GM19438 (cell line): ENCODE results near the gene TNFRSF1A.

Experiments
- ATAC-seq: cut with Tn5 transposase; IDR thresholded peaks from one replicate; pipeline ENCODE4 v1.9.1; 2021; ENCODE audit warnings: low read depth; ENCODE audit not compliant: unreplicated experiment

Gene TNFRSF1A

DNA sequence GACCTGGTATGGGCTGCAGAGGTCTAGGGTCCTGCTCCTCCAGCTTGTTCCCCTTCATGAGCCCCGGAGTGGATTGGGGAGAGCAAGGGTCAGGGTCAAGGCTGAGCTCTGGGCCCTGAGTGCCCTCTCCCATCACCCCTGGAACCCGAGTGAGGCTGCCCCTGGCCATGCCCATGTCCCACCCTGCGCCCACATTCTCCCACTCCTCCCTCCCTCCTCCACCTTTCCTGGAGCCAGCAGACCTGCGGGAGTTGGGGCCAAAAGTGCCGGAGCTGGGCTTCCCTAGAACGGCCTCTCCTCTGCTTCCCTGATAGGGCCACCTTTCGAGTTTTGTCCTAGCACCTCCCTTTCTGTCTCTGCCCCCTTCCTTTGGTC, 32.9 kb upstream of the TNFRSF1A start:
- no peak for ATAC-seq

DNA sequence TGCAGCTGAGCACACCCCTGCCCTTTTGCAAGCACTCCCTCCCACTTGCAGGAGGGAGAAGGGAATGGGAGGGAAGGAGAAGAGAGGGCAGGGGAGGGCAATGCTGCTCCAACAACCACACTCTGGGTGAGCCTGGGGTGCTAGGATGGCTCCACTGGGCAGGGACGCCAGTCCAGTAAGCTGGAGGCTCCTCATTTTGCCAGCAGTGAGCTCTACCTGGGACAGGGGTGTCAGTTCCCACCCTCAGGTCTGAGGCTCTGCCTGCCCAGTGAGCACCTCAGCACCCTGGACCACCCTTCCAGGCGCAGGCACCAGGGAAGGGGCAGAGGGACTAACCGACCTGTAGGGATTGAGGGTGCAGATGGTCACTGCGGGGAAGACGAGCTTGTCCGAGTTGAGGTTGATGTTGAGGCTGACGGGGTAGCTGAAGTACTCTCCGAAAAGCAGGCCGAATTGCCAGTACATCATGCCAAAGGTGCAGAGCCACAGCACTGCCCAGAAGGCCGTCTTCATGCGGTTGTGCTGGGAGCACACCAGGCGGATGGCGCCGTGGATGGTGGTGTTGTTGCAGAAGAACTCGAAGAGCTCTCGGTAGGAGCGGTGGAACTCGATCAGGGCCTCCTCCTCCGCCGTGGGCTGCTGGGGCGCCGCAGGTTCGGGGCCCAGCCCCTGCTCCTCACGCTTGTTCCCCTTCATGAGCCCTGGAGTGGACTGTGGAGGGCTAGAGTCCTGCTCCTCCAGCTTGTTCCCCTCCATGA, 32.3 kb upstream of the TNFRSF1A start:
- no peak for ATAC-seq

DNA sequence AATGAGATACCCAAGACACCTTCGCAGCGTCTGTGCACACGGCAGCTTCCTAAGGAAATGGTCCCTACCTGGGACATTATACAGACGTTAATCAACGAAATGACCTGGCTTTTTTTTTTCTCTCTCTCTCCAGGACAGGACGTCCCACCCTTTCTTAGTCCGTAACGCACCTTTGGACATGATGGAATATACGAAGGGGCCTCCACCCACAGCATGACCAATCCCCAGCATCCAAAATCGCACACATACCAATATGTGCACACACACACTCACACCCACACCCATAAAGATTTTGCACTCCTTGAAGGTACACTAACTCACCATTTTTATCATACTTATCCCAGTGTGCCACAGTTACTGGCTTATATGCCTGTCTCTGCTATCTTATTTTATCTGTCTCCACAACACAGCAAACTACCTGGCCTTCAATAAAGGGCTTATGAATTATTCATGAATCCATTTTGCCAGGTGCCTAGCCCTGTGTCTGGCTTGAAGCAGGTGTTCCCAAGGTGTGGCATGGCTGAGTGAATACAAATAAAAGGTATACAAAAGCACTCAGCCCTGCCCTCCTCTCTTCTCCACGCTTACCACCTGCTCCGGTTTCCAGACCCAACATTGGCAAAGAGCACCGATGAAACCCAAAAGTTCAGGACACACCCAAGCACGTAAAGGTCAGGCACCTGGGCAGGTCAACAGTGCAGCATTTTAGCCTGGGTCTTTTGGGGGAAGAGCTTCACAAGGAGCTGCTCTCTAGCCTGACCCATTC, 31.3 kb upstream of the TNFRSF1A start:
- ATAC-seq: no peak

DNA sequence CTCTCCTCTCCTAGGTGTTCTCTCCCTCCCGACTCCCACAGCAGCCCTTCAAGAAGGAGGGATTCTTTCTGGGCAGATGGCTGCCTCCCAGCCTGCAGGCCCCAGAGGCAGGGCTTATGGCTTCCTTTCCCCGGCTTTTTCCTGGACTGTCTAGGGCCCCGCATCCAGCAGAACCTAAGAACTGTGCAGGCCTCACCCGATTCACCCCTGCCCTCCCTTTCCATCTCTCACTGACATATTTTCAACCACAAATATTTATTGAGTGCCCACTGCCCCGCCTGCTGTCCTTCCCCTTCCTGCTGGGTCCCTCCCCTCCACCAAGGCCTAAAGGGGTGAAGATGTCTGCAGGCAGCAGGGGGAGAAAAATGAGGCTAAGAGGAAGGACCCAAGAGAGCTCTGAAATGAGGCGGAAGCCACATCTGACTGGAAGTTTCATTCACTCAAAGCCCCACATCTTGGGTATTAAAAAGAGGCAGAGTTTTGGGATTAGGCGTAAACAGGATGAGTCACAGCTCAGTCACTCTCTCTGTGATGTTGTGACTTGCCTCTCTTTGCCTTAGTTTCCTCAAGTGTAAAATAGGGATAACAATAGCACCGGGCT, 30.6 kb upstream of the TNFRSF1A start:
- no peak for ATAC-seq

DNA sequence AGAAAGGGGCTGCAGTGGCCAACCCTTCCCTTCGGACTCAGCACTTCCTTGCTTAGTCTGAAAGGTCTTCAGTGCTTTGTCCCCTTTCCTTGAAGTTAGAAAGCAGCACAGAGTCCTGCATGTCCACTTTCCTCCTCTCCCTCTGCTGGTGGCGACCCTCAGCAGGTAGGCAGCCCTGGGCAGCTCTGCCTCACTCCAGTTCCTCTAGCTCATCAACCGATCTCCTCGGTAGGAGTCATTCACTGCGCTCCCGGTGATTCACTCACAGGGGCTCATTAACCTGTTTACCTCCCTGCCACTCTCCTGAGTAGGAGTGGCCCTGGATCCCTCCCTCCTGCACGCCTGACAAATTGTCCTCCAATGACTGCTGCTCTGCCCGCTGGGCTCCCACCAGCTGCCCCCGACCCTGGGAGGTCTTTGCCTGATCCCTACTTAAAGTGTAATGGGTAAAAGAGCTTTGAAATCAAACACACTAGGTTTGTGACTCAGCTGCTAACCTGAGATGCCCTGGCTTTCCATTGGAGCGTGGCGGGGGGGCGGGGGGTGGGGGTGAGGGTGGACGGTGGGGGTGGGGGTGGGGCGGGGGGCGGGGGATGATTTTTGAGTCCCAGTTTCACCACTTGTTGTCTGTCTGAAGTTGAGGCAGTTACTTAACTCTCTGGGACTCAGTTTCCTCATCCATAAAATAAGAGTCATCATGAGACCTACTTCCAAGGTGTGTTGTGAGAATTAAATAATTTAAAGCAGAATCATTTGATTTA, 29.3 kb upstream of the TNFRSF1A start:
- no peak for ATAC-seq

DNA sequence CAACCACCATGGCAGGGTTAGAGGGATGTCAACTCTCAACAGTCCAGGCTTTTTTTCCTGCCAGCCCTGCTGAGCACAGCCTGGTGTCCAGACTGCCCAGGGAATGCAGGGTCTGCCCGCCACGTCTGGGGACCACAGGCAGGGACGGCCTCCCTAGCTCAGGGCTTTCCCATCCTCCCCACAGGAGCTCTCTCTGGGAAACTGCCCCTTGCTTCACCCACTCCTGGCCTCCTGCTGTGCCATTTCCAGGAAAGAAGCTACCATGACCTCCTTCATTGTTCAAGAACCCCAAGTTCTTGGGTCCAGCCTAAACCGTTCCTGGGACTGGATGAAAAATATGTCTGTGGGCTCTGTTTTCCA, 28.7 kb upstream of the TNFRSF1A start:
- no peak for ATAC-seq

DNA sequence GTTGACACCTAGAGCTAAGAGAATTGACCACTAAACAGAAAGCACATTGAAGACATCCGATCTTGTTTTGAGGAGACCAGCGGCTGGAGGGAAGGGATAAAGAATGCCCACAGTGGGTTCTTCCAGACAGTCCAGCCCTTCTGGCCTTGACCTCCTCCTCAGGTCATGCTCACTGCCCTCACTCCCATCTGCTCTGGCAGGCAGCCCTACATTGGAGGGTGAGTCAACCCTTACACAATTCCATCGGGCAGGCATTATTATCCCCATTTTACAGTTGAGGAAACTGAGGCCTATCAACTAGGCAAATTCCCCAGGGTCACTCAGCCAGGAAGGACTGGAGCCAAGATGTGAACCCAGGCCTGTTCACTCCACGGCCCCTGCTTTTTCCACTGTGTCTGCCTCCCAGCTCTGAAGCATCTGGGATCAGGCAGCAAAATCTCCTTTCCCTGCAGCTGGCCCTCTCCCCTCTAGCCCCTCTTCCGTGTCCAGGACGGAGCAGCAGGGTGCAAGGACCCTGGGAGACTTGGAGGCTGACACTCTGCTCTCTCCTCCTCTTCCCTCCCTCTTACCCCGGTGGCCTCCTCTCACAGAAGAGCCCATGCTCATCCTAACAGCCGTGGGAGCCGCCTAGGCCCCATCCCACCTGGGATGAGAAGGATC, 28.2 kb upstream of the TNFRSF1A start:
- no peak for ATAC-seq

DNA sequence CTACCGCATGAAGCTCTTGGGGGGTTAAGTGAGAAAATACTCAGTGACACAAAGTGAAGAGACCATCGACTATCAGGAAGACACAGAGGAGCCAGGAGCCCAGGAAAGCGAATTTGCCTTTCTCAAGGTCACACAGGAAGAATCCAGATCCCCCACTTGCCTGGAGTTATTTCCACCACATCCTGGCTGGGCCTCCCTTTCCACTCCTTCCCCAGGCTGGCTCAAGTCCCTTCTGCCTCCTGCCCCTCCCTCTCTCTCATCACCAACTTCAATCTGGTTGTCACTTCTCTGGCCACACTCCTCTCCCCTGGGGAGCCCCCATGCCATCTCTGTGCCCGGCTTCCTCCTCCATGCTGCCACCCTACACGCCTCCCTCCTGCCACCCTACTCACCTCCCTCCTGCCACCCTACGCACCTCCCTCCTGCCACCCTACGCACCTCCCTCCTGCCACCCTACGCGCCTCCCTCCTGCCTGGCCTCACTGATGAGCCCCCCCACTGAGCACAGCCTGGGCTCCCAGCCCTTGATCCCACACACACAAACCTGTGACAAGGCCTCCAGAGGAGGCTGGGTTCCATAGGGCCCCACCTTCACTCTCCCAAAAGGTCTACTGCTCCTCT, 27.1 kb upstream of the TNFRSF1A start:
- no peak for ATAC-seq

DNA sequence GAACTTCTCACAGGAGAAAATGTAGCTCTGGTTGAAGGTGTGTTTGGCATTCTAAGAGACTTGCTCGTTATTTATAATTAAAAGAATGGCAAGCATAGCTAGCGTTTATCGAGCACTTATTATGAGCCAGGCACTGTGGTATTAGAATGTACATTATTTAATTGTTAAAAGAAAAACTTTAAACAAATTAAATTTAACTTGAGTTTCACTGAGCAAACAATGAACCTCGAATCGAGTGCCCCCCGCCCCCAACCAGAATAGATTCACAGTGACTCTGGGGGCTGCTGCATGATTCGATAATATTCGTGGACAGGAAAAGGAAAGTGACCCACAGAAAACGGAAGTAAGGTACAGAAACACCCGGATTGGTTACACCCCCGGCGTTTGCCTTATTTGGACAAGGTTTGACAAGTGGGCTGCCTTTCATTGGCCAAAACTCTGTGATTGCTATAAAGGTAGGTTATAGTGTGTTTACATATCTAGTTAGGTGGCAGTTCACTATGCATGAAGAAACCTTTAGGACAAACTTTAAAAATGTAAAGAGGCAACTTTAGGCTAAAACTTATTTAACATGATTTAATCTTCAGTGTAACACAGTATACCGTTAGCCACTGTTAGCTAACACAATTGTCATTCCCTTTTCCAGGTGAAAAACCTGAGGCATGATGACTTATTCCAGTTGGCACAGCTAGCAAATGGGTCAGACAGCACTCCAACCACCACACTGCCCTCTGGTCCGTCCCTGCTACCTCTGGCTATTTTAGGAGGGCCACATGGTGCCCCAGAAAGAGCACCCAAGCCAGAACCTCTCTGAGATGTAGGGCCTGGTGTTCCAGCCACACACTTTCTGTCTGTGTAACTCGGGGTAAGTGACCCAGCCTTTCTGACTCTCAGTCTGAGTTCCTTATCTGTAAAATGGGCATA, 26.4 kb upstream of the TNFRSF1A start:
- ATAC-seq: no peak

DNA sequence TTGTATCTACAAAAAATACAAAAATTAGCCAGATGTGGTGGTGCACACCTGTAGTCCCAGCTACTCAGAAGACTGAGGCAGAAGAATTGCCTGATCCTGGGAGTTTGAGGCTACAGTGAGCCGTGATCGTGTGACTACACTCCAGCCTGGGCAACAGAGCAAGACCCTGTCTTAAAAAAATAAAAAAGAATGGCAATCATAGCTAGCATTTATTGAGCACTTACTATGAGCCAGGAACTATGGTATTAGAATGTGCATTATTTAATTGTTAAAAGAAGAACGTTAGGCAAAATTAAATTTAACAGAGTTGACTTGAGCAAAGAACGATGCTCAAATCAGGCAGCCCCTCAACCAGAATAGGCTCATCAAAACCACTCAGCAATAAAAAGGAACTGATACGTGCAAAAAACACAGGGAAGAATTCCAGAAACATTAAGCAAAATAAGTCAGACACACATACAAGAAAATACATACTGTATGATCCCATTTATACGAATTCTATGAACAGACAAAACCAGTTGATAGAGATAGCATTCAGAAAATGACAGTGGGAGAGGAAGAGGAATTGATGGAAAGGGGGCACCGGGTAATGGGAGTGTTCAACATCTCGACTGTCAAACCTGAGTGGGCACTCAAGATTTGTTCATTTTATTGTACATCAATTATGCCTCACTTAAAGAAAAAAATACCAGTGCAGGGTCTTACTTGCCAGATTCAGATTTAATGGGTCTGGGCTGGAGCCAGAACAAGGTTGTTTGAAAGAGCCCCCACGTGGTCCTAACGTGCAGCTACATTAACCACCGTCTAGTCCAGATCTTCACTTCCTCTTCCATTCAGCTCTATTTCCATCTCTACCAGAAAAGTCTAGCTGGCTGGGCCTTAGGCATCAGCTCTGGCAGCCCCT, 25.4 kb upstream of the TNFRSF1A start:
- peak; percentile 74 for ATAC-seq

DNA sequence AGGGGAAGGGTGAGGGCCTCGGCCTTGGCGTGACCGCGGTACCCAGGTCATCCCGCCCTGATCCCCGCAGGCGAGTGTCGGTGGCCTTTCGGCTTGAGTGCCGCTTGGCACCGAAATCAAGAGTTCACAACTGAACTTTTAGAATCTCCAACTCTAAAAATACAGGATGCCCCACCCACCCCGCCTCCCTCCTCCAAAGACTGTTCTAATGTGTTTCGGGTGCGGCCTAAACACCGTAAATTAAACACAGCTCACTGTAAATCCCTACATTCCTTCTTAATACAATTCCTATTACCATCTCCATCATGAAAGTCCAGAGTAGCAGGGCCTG, 22.1 kb upstream of the TNFRSF1A start:
- ATAC-seq: no peak

DNA sequence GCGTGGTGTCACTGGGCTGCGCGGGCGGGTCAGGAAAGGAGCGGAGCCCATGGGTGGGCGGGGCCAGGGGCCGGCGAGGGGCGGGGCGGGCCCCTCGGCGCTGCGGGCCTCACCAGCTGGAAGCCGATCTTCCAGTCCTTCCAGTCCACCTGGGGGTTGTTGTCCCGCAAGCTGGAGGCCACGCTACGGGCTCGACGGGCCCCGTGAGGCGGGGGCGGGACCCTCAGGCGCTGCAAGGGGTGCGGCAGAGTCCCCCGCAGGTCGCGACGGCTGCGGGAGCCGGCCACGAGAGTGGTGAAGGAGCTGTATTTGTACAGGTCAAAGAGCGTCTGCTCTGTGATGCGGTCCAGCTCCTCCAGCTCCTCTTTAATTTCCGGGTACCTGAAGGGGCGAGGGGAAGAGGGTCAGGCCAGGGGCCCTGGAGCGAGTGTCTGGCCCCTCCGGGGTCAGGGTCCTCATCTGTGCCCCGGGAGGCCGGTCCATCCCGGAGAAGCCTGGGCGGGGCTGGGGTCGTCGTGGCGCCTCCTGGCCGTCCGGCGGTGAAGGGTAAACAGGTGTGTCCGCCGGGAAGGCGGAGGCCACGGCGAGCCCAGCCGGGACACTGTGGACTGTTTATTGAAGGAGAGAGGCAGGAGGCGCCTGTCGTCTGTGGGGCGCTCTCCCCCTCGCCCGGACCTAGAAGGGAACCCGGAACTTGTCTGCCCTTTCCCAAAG, 21.6 kb upstream of the TNFRSF1A start:
- no peak for ATAC-seq

DNA sequence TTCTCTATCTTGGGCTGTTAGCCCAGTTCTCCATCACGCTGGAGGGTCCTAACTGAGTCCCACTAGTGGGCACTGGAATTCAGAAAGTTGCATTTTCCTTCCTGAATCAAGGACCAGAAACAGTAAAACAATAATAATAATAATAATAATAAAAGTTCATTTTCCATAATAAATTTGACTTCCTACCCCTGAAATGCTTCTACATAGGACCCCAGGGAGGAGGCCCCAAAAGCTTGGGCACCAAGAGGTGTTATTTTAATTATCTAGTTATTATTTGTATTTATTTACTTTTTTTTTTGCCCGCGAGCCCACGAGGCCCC, 21.1 kb upstream of the TNFRSF1A start:
- ATAC-seq: no peak

DNA sequence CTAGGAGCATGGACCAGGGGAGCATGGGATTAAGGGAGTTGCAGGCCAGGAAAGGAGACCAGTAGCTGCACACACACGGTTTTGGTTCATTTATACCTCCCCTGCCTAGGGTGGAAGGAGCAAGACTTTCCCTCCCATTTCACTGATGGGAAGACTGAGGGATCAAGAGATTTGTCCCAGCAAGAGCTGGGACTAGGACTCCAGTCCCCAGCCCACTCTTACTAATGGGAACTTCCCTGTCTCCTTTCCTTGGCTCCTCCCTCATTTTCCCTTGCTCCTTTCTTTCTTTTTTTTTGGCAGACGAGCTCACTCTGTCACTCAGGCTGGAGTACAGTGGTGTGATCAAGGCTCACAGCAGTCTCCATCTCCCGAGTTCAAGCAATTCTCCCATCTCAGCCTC, 20.5 kb upstream of the TNFRSF1A start:
- no peak for ATAC-seq

DNA sequence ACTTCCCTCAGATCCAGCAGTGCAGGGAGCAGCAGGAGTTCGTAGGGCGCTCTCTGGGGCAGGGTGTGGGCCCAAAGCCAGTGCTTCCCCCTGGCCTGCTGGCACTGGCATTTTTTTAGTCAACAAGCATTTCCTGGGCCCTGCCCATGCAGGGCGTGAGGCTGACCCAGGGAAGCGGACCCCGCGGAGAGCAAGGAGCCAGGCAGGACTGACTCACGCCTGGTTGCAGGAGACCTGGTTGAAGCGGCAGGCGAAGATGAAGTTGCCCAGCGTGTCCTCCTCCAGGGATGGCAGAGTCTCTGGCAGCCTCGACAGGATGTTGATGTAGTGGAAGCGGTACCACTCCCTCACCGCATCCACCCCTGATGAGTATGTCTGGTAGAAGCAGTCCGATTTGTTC, 20.0 kb upstream of the TNFRSF1A start:
- no peak for ATAC-seq

DNA sequence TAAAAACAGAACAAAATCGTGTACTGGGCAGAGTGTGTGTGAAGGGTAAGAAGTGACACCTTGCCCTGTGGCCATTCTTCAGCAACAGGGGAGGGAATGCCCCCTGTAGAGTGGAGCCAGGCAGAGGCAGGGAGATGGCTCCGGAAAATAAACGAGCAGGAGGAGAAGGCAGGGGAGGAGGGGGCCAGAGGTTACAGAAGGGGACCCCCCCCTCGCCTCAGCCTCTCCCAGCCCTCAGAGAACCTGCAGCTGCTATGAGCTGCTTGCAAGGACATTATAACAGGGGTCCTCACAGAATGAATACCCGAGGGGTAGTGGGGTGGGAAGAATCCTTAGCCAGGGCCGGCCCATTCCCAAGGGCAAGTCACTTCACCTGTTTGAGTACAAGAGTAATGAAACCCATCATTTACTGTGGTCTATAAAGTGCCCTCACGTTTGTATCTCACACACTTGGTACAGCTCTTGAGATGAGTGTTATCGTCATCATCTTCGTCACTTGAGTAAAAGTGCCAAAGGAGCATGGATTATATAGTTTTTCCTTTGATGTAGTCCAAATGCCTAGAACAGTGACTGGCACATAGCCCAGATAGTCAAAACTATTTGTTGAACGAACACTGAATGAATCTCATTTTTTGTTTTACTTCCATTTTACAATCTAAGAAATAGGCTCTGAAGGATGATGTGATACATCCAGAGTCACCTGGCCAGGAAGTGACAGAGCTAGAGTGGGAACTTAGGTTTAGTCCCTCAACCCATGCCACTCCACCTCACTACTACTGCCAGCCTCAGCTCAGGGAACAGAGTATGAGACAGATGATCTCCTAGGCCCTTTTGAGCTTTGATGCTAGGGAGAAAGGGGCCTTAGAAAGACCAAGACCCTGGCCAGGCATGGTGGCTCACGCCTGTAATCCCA, 19.0 kb upstream of the TNFRSF1A start:
- ATAC-seq: no peak

DNA sequence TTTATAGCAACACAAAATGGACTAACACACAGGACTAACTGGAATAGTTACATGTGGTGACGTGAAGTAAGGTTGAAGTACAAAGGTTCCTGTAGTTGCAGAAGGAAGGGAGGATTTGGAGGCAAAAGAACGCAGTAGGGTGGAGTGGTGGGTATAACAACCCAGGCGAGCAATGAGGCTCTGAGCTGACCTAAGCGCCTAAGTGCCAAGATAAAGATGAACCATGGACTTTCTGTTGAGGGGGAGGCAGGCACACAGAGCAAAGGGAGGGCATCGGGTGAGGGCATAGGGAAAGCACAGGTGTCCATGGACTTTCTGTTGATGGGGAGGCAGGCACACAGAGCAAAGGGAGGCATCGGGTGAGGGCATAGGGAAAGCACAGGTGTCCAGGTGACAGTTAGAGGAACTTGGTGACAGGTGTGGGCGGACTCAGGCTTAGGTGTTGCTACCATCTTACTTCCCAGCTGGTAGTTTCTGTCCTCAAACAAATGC, 18.2 kb upstream of the TNFRSF1A start:
- ATAC-seq: no peak
